IMR-90 (cell line): Measurements from ENCODE around the gene VSIR.

Source experiments
- CEBPB ChIP-seq: IDR thresholded peaks from 2 replicates; pipeline ENCODE4 v1.6.1; 2012; ENCODE audit warnings: low read depth, low read length, improper control_type of control experiment
- POLR2A ChIP-seq: IDR thresholded peaks from 2 replicates; pipeline ENCODE4 v1.6.1; 2012; ENCODE audit warnings: mild to moderate bottlenecking, low read depth, low read length
- RAD21 ChIP-seq: IDR thresholded peaks from 2 replicates; pipeline ENCODE4 v1.6.1; 2012; ENCODE audit warnings: low read length, improper control_type of control experiment
- TF ChIP-seq, protein P1 (sequence below): conservative IDR thresholded peaks from 2 replicates; pipeline ENCODE4 v1.5.1; 2012; ENCODE audit warnings: mild to moderate bottlenecking, low read depth, low read length, improper control_type of control experiment

GRCh38 chr10:71713135-71714030 is 59.9 kb downstream of the VSIR start:
- TF ChIP-seq CEBPB (no peak), POLR2A (no peak), RAD21 (0 out of 2 replicates have a peak, but pooled peaks have one; percentile 16)
- TF ChIP-seq, protein P1, sequence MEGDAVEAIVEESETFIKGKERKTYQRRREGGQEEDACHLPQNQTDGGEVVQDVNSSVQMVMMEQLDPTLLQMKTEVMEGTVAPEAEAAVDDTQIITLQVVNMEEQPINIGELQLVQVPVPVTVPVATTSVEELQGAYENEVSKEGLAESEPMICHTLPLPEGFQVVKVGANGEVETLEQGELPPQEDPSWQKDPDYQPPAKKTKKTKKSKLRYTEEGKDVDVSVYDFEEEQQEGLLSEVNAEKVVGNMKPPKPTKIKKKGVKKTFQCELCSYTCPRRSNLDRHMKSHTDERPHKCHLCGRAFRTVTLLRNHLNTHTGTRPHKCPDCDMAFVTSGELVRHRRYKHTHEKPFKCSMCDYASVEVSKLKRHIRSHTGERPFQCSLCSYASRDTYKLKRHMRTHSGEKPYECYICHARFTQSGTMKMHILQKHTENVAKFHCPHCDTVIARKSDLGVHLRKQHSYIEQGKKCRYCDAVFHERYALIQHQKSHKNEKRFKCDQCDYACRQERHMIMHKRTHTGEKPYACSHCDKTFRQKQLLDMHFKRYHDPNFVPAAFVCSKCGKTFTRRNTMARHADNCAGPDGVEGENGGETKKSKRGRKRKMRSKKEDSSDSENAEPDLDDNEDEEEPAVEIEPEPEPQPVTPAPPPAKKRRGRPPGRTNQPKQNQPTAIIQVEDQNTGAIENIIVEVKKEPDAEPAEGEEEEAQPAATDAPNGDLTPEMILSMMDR = peak; percentile 28; the same call in 1 of the 2 replicates
